ENCODE data around the gene LRRC4C.

GRCh38 chr11:40882301-40882700, 577.2 kb downstream of the LRRC4C start:
- TF ChIP-seq CTCF (IDR thresholded peaks at IDR 0.05) (no peak), RCOR1 (IDR thresholded peaks at IDR 0.05; ENCODE audit: low read length) (no peak), POLR2AphosphoS5 (IDR thresholded peaks at IDR 0.05; ENCODE audit: low read depth, low read length) (no peak), JUND (IDR thresholded peaks at IDR 0.05) (no peak), GABPA (IDR thresholded peaks at IDR 0.05; ENCODE audit: low read depth) (no peak), MAX (IDR thresholded peaks at IDR 0.05; ENCODE audit: low read depth) (no peak), REST (IDR thresholded peaks at IDR 0.05; ENCODE audit: low read depth, low read length) (no peak), TAF1 (IDR thresholded peaks at IDR 0.05; ENCODE audit: borderline replicate concordance, low read depth, low read length) (no peak), YY1 (IDR thresholded peaks at IDR 0.05; ENCODE audit: low read depth) (no peak), RFX5 (IDR thresholded peaks at IDR 0.05; ENCODE audit: low read length) (no peak), EZH2phosphoT487 (IDR thresholded peaks at IDR 0.05; ENCODE audit: borderline replicate concordance, low read depth) (no peak), USF1 (IDR thresholded peaks at IDR 0.05; ENCODE audit: borderline replicate concordance, low read depth) (no peak), RAD21 (IDR thresholded peaks at IDR 0.05; ENCODE audit: low read length) (no peak), FOXJ3 (CRISPR knock-in tag; IDR thresholded peaks at IDR 0.05) (no peak)

Data from SK-N-SH (cell line).